ENCODE results near the gene FFAR1.

- TF ChIP-seq CTCF (conservative IDR thresholded peaks at IDR 0.05; ENCODE audit: low read length) (no peak), EZH2phosphoT487 (IDR thresholded peaks at IDR 0.05; ENCODE audit: borderline replicate concordance, low read depth, low read length) (no peak)
Observed at GRCh38 chr19:35348911-35349611, 1.4 kb downstream of the FFAR1 start.
